B cell (primary cell): ENCODE data around the gene TTC21B. TPM values are rescaled to one million over a fixed set of nuclear protein-coding genes. Genes with fewer than 3 reads are reported as not detected.

ENCODE experiments used
- ATAC-seq: fragments of 200-7000 bp; cut with Tn5 transposase; one replicate; pipeline ENCODE4 v1.10.0; 2021; ENCODE audit warnings: low read depth, mild to moderate bottlenecking, moderate number of reproducible peaks, moderate library complexity
- CTCF ChIA-PET: fragments of 350-600 bp; sonication (Branson Sonifier 250); formaldehyde crosslinking; loops from one replicate; lab custom pipeline; 2021; ENCODE audit warnings: antibody characterized with exemption, inconsistent platforms; lab: Charles Lee
- POLR2A ChIA-PET: fragments of 350-600 bp; sonication (Branson Sonifier 250); formaldehyde crosslinking; loops from one replicate; lab custom pipeline; 2021; ENCODE audit warnings: antibody characterized with exemption; lab: Charles Lee
- DNase-seq: peaks from one replicate; pipeline ENCODE4 v3.0.0; 2013
- H2AFZ ChIP-seq: 2 replicates; pipeline ENCODE4 v1.6.1; 2012; ENCODE audit warnings: mild to moderate bottlenecking, low read depth, low read length; ENCODE audit not compliant: insufficient read depth, poor library complexity, severe bottlenecking
- H3K27ac ChIP-seq, 2 donors: 1 replicate in 1 of 2; 2 replicates in 1 of 2; pipeline ENCODE4 v1.5.1; 2012 to 2013; ENCODE audit warnings: low read length in 2 of 2, mild to moderate bottlenecking in 2 of 2, moderate library complexity in 1 of 2
- H3K27me3 ChIP-seq, 4 experiments: fragments of 200-600 bp in 1 of 4; sonication (generic) in 1 of 4; replicated peaks in 1 of 4; 1 replicate in 2 of 4; 2 replicates in 2 of 4; pipeline versions ENCODE4 v1.6.1 to v1.7.0; 2013 to 2016; ENCODE audit warnings: low read length in 3 of 4, mild to moderate bottlenecking in 2 of 4, mixed read lengths in 1 of 4, moderate library complexity in 1 of 4; ENCODE audit not compliant: insufficient read depth in 4 of 4, control insufficient read depth in 3 of 4; ENCODE audit errors: control extremely low read depth in 1 of 4
- H3K36me3 ChIP-seq, 2 experiments: replicated peaks in 1 of 2; 1 replicate in 1 of 2; 2 replicates in 1 of 2; pipeline versions ENCODE4 v1.6.1 to v1.7.1; 2013; ENCODE audit warnings: low read length in 1 of 2; ENCODE audit not compliant: insufficient read depth in 2 of 2, control insufficient read depth in 1 of 2; ENCODE audit errors: control extremely low read depth in 1 of 2, extremely low read depth in 1 of 2
- H3K4me1 ChIP-seq, 2 donors: fragments of 200-600 bp in 1 of 2; sonication (generic) in 1 of 2; 1 replicate in 1 of 2; 2 replicates in 1 of 2; pipeline versions ENCODE4 v1.5.1 to v1.6.1; 2013 to 2017; ENCODE audit warnings: low read length in 2 of 2; ENCODE audit not compliant: control insufficient read depth in 2 of 2, insufficient read depth in 2 of 2
- H3K4me2 ChIP-seq: replicated peaks from 2 replicates; pipeline ENCODE3; 2012; ENCODE audit warnings: mild to moderate bottlenecking, low read depth, low read length; ENCODE audit not compliant: poor library complexity, severe bottlenecking
- H3K4me3 ChIP-seq, 5 experiments: fragments of 200-600 bp in 1 of 5; sonication (generic) in 1 of 5; 1 replicate in 3 of 5; 2 replicates in 2 of 5; pipeline versions ENCODE4 v1.5.1 to v1.7.0; 2011 to 2016; ENCODE audit warnings: low read length in 4 of 5, mild to moderate bottlenecking in 4 of 5, low read depth in 2 of 5, control low read depth in 1 of 5, moderate library complexity in 1 of 5; ENCODE audit not compliant: insufficient read depth in 1 of 5; ENCODE audit errors: control extremely low read depth in 1 of 5, extremely low read depth in 1 of 5
- H3K79me2 ChIP-seq: fragments of 200-600 bp; sonication (generic); one replicate; pipeline ENCODE4 v1.6.0; 2016; ENCODE audit warnings: low read length; ENCODE audit not compliant: control insufficient read depth, insufficient read depth
- H3K9ac ChIP-seq: fragments of 200-600 bp; sonication (generic); 2 replicates; pipeline ENCODE4 v1.6.1; 2017; ENCODE audit warnings: mild to moderate bottlenecking, low read length, moderate library complexity
- H3K9me3 ChIP-seq, 3 donors: one replicate each; pipeline versions ENCODE4 v1.6.1 to v1.7.1; 2013; ENCODE audit warnings: low read length in 2 of 3; ENCODE audit not compliant: control insufficient read depth in 2 of 3, insufficient read depth in 1 of 3; ENCODE audit errors: control extremely low read depth in 1 of 3
- H4K20me1 ChIP-seq: 2 replicates; pipeline ENCODE4 v1.6.0; 2012; ENCODE audit warnings: mild to moderate bottlenecking, low read length; ENCODE audit not compliant: insufficient read depth, control insufficient read depth, poor library complexity, severe bottlenecking
- H3K27ac Mint-ChIP-seq: one replicate; pipeline ENCODE4 v1.8.0; 2021; ENCODE audit warnings: mixed read lengths
- H3K27me3 Mint-ChIP-seq: one replicate; pipeline ENCODE4 v1.8.0; 2021; ENCODE audit warnings: mixed read lengths
- H3K4me1 Mint-ChIP-seq: one replicate; pipeline ENCODE4 v1.8.0; 2021; ENCODE audit warnings: mixed read lengths
- H3K4me3 Mint-ChIP-seq: one replicate; pipeline ENCODE4 v1.8.0; 2021; ENCODE audit warnings: mixed read lengths
- H3K9me3 Mint-ChIP-seq: one replicate; pipeline ENCODE4 v1.8.0; 2022; ENCODE audit warnings: mixed read lengths; ENCODE audit not compliant: insufficient read depth
- CTCF ChIP-seq: fragments of 200-600 bp; IDR thresholded peaks from one replicate; pipeline ENCODE4 v1.8.0; 2022; ENCODE audit warnings: antibody characterized with exemption, mild to moderate bottlenecking
- EZH2 ChIP-seq: IDR thresholded peaks from 2 replicates; pipeline ENCODE4 v1.6.1; 2012; ENCODE audit warnings: borderline replicate concordance, low read depth, mild to moderate bottlenecking, moderate library complexity, low read length; ENCODE audit not compliant: insufficient read depth, poor library complexity, severe bottlenecking
- WGBS: methylation state at CpG from one replicate; pipeline ENCODE4 v1.1.5; 2013; ENCODE audit warnings: missing lambda C conversion rate; ENCODE audit not compliant: insufficient coverage; 5-methylcytosine and 5-hydroxymethylcytosine counted together
- intact Hi-C: fragments of 100-400 bp; cut with micrococcal nuclease; formaldehyde crosslinking; loops from one replicate; pipeline ENCODE4 v1.10.0; 2022
- polyA plus RNA-seq: library from polyadenylated mRNA; depleted of rRNA; stranded (reverse); fragments of >200 nt; gene quantifications from 2 replicates; pipeline ENCODE4 v1.2.3, GENCODE V29; 2012
- total RNA-seq, 2 donors: library from RNA; stranded (reverse); fragments of 120-200 nt in 1 of 2; gene quantifications; 1 replicate in 1 of 2; 2 replicates in 1 of 2; pipeline versions ENCODE4 v1.2.3 to v1.2.4, GENCODE V29; 2013 to 2022

TTC21B gene
- total and polyA plus RNA-seq, 2 donors (not counting 1 experiment from before 2014, with no cell fraction given): 11.5 to 41.5 TPM

GRCh38 chr2:165891345-165891744 lies 62.2 kb downstream of the TTC21B start:
- ChIA-PET CTCF (interaction anchor here (1.3 kb wide), 1 partner anchor 17 kb away, joined by 4 read pairs; no protein-coding TSS in a partner anchor), POLR2A (no interaction called here)
- no peak overlapping the region for H3K4me2 ChIP-seq
- no peak overlapping the region for H2AFZ ChIP-seq
- Mint-ChIP-seq H3K4me3 (no peak overlapping the region), H3K27ac (no peak overlapping the region), H3K4me1 (peaks cover 12% of the 10 kb centered on the region), H3K9me3 (no peaks in the 10 kb centered on the region), H3K27me3 (no peaks in the 10 kb centered on the region)
- H3K36me3 ChIP-seq: peaks cover 0 to 29% of the 10 kb centered on the region in 2 experiments
- no peaks in the 10 kb centered on the region for H3K79me2 ChIP-seq
- ATAC-seq (no peak), DNase-seq (no peak)
- H3K9ac ChIP-seq: no peak overlapping the region
- WGBS: no CpG with 5 or more reads among the region's 1 CpG
- H3K9me3 ChIP-seq: no peaks in the 10 kb centered on the region
- H3K27me3 ChIP-seq: no peaks in the 10 kb centered on the region
- no peak overlapping the region for H3K27ac ChIP-seq
- no peak overlapping the region for H3K4me3 ChIP-seq
- no peak for TF ChIP-seq CTCF
- intact Hi-C loops: no loop called here
- H3K4me1 ChIP-seq: peaks cover 4 to 9% of the 10 kb centered on the region in 2 donors
- H4K20me1 ChIP-seq: no peaks in the 10 kb centered on the region

DNA sequence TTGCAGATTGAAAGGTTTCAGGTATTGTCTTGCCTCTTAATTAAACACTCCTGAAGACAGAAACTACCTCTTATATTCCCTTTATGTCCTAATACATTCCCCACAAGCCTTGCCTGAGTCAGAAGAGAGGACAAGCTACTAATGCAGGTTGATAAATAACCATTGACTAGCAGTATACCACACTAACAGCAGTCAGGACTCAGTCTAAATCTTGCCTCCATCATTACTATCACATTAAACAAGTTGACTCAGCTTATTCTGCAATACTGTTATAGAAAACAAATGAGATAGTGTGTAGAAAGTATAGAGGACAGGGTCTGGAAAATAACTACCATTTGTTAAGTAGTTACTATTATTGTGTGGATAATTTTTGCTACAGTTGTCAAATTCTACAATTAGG lies 63.8 kb downstream of the TTC21B start:
- H3K9me3 Mint-ChIP-seq: no peaks in the 10 kb centered on the region
- no peak overlapping the region for H3K27ac Mint-ChIP-seq
- no peaks in the 10 kb centered on the region for H3K9me3 ChIP-seq
- intact Hi-C loops: no loop called here
- no peaks in the 10 kb centered on the region for H4K20me1 ChIP-seq
- peaks cover 2 to 39% of the 10 kb centered on the region in 2 experiments for H3K36me3 ChIP-seq
- peaks cover 8% of the 10 kb centered on the region for H3K4me1 Mint-ChIP-seq
- H3K79me2 ChIP-seq: no peaks in the 10 kb centered on the region
- ChIA-PET CTCF (interaction anchor here (1.7 to 3.6 kb wide), 2 partner anchors 15 to 63 kb away, joined by 3 to 11 read pairs; partner anchors contain the start of gene TTC21B), POLR2A (no interaction called here)
- DNase-seq (no peak), ATAC-seq (no peak)
- H3K27ac ChIP-seq: no peak overlapping the region
- no peak overlapping the region for H3K4me2 ChIP-seq
- no peaks in the 10 kb centered on the region for H3K27me3 ChIP-seq
- TF ChIP-seq CTCF (no peak), EZH2 (no peak)
- no peak overlapping the region for H3K4me3 Mint-ChIP-seq
- peaks cover 0 to 3% of the 10 kb centered on the region in 2 donors for H3K4me1 ChIP-seq
- H3K9ac ChIP-seq: no peak overlapping the region
- H2AFZ ChIP-seq: no peak overlapping the region
- H3K27me3 Mint-ChIP-seq: no peaks in the 10 kb centered on the region
- H3K4me3 ChIP-seq: no peak overlapping the region
